Pericardium fibroblast (primary cell): Measurements from ENCODE around the gene HES7. TPM values are rescaled to one million over a fixed set of nuclear protein-coding genes. Genes with fewer than 3 reads are reported as not detected.

Source experiments
- total RNA-seq: library from RNA; depleted of rRNA; stranded (reverse); fragments of >200 nt; gene quantifications from 2 replicates; pipeline ENCODE4 v1.2.3, GENCODE V29; 2015

Gene HES7
- total RNA-seq: 0.26 and 0.35 TPM in 2 replicates

GRCh38 chr17:8123695-8124349 lies at the start of gene HES7:
TSS of gene HES7 (minus strand) at chr17:8124106. CDS start at chr17:8124084, 22 bp downstream.

GRCh38 chr17:8162233-8162996 lies 38.5 kb upstream of the HES7 start, which contains the start of gene VAMP2:
TSS of gene VAMP2 (minus strand) at chr17:8162948. CDS start at chr17:8162879, 69 bp downstream.

GRCh38 chr17:8152112-8152775 lies 28.3 kb upstream of the HES7 start, which contains the start of gene PER1:
TSS of gene PER1 (minus strand) at chr17:8152404. CDS start at chr17:8150706, 1,698 bp downstream.

GRCh38 chr17:8117980-8118768 lies 5.7 kb downstream of the HES7 start, which contains the start of gene ALOXE3:
TSS of gene ALOXE3 (minus strand) at chr17:8118514. CDS start at chr17:8117990, 524 bp downstream.

GRCh38 chr17:8087075-8087951 lies 36.6 kb downstream of the HES7 start, which contains the start of gene ALOX12B:
TSS of gene ALOX12B (minus strand) at chr17:8087716. CDS start at chr17:8087442, 274 bp downstream.

Other genes starting within 250 kb of the HES7 start
- gene CHD3, start 235.3 kb downstream of the HES7 start, total RNA-seq: 77.5 and 82.6 TPM in 2 replicates
- gene RNF227, start 207.8 kb downstream of the HES7 start, total RNA-seq: 1.6 and 9.0 TPM in 2 replicates
- 0.23 TPM in 1 of 2 replicates, not detected in the other for gene KCNAB3, start 194.2 kb downstream of the HES7 start, total RNA-seq
- gene TRAPPC1, start 192.2 kb downstream of the HES7 start, total RNA-seq: 54.7 and 64.3 TPM in 2 replicates
- gene CNTROB, start 191.9 kb downstream of the HES7 start, total RNA-seq: 14.1 and 15.2 TPM in 2 replicates
- 0.12 TPM in 1 of 2 replicates, not detected in the other for gene GUCY2D, start 121.5 kb downstream of the HES7 start, total RNA-seq
- gene ALOX15B, start 85.0 kb downstream of the HES7 start, total RNA-seq: 0.85 TPM in 1 of 2 replicates, not detected in the other
- gene ALOX12B, start 36.4 kb downstream of the HES7 start, total RNA-seq: not detected in 2 replicates
- gene ALOXE3, start 5.6 kb downstream of the HES7 start, total RNA-seq: not detected in 2 replicates
- gene PER1, start 28.3 kb upstream of the HES7 start, total RNA-seq: 45.6 and 51.1 TPM in 2 replicates
- 6.0 and 10.8 TPM in 2 replicates for gene VAMP2, start 38.8 kb upstream of the HES7 start, total RNA-seq
- 9.6 and 16.7 TPM in 2 replicates for gene TMEM107, start 52.3 kb upstream of the HES7 start, total RNA-seq
- 7.0 and 9.7 TPM in 2 replicates for gene BORCS6, start 66.1 kb upstream of the HES7 start, total RNA-seq
- 0.47 and 0.94 TPM in 2 replicates for gene AURKB, start 86.5 kb upstream of the HES7 start, total RNA-seq
- 1.5 and 2.5 TPM in 2 replicates for gene CTC1, start 124.0 kb upstream of the HES7 start, total RNA-seq
- gene PFAS, start 125.2 kb upstream of the HES7 start, total RNA-seq: 13.9 and 28.4 TPM in 2 replicates
- gene RANGRF, start 164.6 kb upstream of the HES7 start, total RNA-seq: 18.6 and 21.1 TPM in 2 replicates
- 0.12 and 1.3 TPM in 2 replicates for gene SLC25A35, start 171.3 kb upstream of the HES7 start, total RNA-seq
- gene ARHGEF15, start 186.1 kb upstream of the HES7 start, total RNA-seq: 0.23 and 11.7 TPM in 2 replicates
- gene ODF4, start 215.7 kb upstream of the HES7 start, total RNA-seq: not detected in 2 replicates